H4 (cell line): ENCODE measurements around the gene KRT33B. TPM values are rescaled to one million over a fixed set of nuclear protein-coding genes. Genes with fewer than 3 reads are reported as not detected.

Experiments used
- DNase-seq: peaks from one replicate; pipeline ENCODE4 v3.0.0-alpha.2; 2015; ENCODE audit warnings: low spot score
- total RNA-seq: library from RNA; depleted of rRNA; stranded (reverse); fragments of >200 nt; shearing (Covaris generic); gene quantifications from 2 replicates; pipeline ENCODE4 v1.2.3, GENCODE V29; 2014; rRNA removed

Gene KRT33B
- total RNA-seq, 1 experiment from 2014 or later: not detected

GRCh38 chr17:41325611-41326010 lies 44.0 kb downstream of the KRT33B start:
- DNase-seq: no peak

- DNase-seq: no peak
Observed at GRCh38 chr17:41325126-41325525, 44.5 kb downstream of the KRT33B start.

DNA sequence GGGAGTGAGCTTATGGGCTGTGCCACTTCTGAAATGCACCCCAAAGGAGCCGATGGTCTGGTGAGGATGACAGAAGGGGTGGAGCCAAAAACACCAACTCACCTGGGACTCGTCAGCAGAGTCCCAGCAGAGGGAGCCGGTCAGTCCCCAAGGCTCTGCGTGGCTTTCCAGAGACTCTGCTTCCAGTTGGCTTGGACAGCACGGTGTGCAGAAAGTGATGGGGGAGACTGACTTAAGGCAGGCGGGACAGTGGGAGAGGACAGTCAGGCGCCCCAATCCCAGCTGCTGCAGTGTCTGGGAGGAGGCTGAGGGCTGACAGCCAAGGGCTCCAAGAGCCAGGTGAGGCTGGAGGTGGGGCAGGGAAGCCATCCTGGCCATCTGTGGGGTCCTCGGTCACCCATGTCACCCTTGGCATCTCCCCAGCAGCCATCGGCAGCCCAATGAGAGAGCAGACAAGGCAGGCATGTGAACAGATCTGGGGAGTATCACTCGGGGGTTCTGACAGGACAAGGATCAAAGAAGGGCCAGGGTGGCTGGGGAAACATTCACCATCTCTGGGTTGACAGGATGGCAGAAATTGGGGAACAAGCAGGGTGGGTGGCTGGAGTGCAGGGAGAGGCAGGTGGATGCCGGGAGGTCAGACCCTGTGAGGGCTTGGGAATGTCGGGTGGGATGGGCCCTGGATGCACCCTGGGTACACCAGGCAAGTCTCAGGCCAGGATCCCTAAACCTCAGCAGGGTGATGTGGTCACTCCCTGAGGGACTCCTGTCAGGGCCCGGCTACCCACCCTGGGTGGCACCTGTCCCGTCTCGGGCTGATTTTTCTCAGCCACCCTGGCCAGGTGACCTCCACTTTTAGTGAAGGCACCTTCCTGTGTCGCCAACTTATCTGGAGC lies 45.2 kb downstream of the KRT33B start:
- DNase-seq: peak; percentile 33

GRCh38 chr17:41322903-41323895 lies 46.4 kb downstream of the KRT33B start:
- no peak for DNase-seq

- peak; percentile 45 for DNase-seq
Observed at GRCh38 chr17:41322094-41322902, 47.3 kb downstream of the KRT33B start.

- no peak for DNase-seq
Observed at GRCh38 chr17:41318231-41318630, 51.4 kb downstream of the KRT33B start.

- no peak for DNase-seq
Observed at GRCh38 chr17:41315814-41316445, 53.7 kb downstream of the KRT33B start.

GRCh38 chr17:41315204-41315794 lies 54.3 kb downstream of the KRT33B start, which contains the start of gene KRTAP17-1:
TSS of gene KRTAP17-1 (minus strand) at chr17:41315710. CDS start at chr17:41315650, 60 bp downstream.
- no peak for DNase-seq

Other genes with a start within 250 kb of the KRT33B start
- not detected in 2 replicates for gene KRTAP4-12, start 245.6 kb downstream of the KRT33B start, total RNA-seq
- not detected in 2 replicates for gene KRTAP4-6, start 229.3 kb downstream of the KRT33B start, total RNA-seq
- gene KRTAP4-5, start 220.0 kb downstream of the KRT33B start, total RNA-seq: not detected in 2 replicates
- gene KRTAP4-4, start 209.1 kb downstream of the KRT33B start, total RNA-seq: not detected in 2 replicates
- not detected in 2 replicates for gene KRTAP4-3, start 201.6 kb downstream of the KRT33B start, total RNA-seq
- gene KRTAP4-2, start 191.6 kb downstream of the KRT33B start, total RNA-seq: not detected in 2 replicates
- gene KRTAP4-1, start 184.9 kb downstream of the KRT33B start, total RNA-seq: not detected in 2 replicates
- gene KRTAP9-1, start 179.9 kb downstream of the KRT33B start, total RNA-seq: not detected in 2 replicates
- not detected in 2 replicates for gene KRTAP9-2, start 143.2 kb downstream of the KRT33B start, total RNA-seq
- gene KRTAP9-3, start 137.4 kb downstream of the KRT33B start, total RNA-seq: not detected in 2 replicates
- not detected in 2 replicates for gene KRTAP9-8, start 131.8 kb downstream of the KRT33B start, total RNA-seq
- not detected in 2 replicates for gene KRTAP9-4, start 120.1 kb downstream of the KRT33B start, total RNA-seq
- gene KRTAP9-9, start 114.4 kb downstream of the KRT33B start, total RNA-seq: not detected in 2 replicates
- gene KRTAP9-6, start 104.4 kb downstream of the KRT33B start, total RNA-seq: not detected in 2 replicates
- not detected in 2 replicates for gene KRTAP9-7, start 94.1 kb downstream of the KRT33B start, total RNA-seq
- not detected in 2 replicates for gene KRTAP29-1, start 67.0 kb downstream of the KRT33B start, total RNA-seq
- gene KRTAP16-1, start 60.5 kb downstream of the KRT33B start, total RNA-seq: not detected in 2 replicates
- gene KRTAP17-1, start 54.1 kb downstream of the KRT33B start, total RNA-seq: not detected in 2 replicates
- not detected in 2 replicates for gene KRT33A, start 19.0 kb downstream of the KRT33B start, total RNA-seq
- gene KRT34, start 12.5 kb upstream of the KRT33B start, total RNA-seq: 0.12 and 0.21 TPM in 2 replicates
- not detected in 2 replicates for gene KRT31, start 27.8 kb upstream of the KRT33B start, total RNA-seq
- gene KRT37, start 54.8 kb upstream of the KRT33B start, total RNA-seq: not detected in 2 replicates
- gene KRT38, start 71.2 kb upstream of the KRT33B start, total RNA-seq: not detected in 2 replicates
- not detected in 2 replicates for gene KRT32, start 97.6 kb upstream of the KRT33B start, total RNA-seq
- gene KRT35, start 111.3 kb upstream of the KRT33B start, total RNA-seq: not detected in 2 replicates
- gene KRT36, start 120.1 kb upstream of the KRT33B start, total RNA-seq: not detected in 2 replicates
- not detected in 2 replicates for gene KRT13, start 135.8 kb upstream of the KRT33B start, total RNA-seq
- gene KRT15, start 149.1 kb upstream of the KRT33B start, total RNA-seq: 0.35 and 1.5 TPM in 2 replicates
- gene KRT19, start 158.5 kb upstream of the KRT33B start, total RNA-seq: 0.17 TPM in 1 of 2 replicates, not detected in the other
- gene KRT9, start 202.2 kb upstream of the KRT33B start, total RNA-seq: not detected in 2 replicates
- not detected in 2 replicates for gene KRT14, start 217.1 kb upstream of the KRT33B start, total RNA-seq
- gene KRT16, start 243.0 kb upstream of the KRT33B start, total RNA-seq: 2.5 and 3.2 TPM in 2 replicates